OCI-LY3 (cell line): ENCODE measurements around the gene OPN4.

Experiments
- H2AFZ ChIP-seq: fragments of 200-600, 300-600 bp; shearing (Covaris generic); 2 replicates; pipeline ENCODE4 v1.6.0; 2014; ENCODE audit warnings: antibody characterized with exemption, low read depth, low read length
- H3K27ac ChIP-seq: fragments of 200-600, 300-600 bp; sonication (generic); 2 replicates; pipeline ENCODE4 v1.5.1; 2014; ENCODE audit warnings: mild to moderate bottlenecking, low read length, moderate library complexity, mixed read lengths
- H3K27me3 ChIP-seq: fragments of 200-600, 300-600 bp; sonication (generic); 2 replicates; pipeline ENCODE4 v1.6.1; 2014; ENCODE audit warnings: low read depth, low read length, mixed read lengths
- H3K36me3 ChIP-seq: fragments of 200-600, 300-600 bp; sonication (generic); replicated peaks from 2 replicates; pipeline ENCODE3; 2014; ENCODE audit warnings: low read depth, low read length, mixed read lengths
- H3K4me1 ChIP-seq: fragments of 300-600, 200-600 bp; sonication (generic); 2 replicates; pipeline ENCODE4 v1.6.1; 2014; ENCODE audit warnings: low read length, mixed read lengths
- H3K4me2 ChIP-seq: fragments of 200-600, 300-600 bp; sonication (generic); 2 replicates; pipeline ENCODE4 v1.6.1; 2014; ENCODE audit warnings: low read length, mixed read lengths
- H3K4me3 ChIP-seq: fragments of 300-600, 200-600 bp; sonication (generic); 2 replicates; pipeline ENCODE4 v1.5.1; 2014; ENCODE audit warnings: antibody characterized with exemption, mild to moderate bottlenecking, low read length, moderate library complexity
- H3K79me2 ChIP-seq: fragments of 300-600, 200-600 bp; shearing (Covaris generic); 2 replicates; pipeline ENCODE4 v1.6.1; 2014; ENCODE audit warnings: mild to moderate bottlenecking, low read length, mixed read lengths
- H3K9ac ChIP-seq: fragments of 300-600, 200-600 bp; shearing (Covaris generic); 2 replicates; pipeline ENCODE4 v1.6.0; 2014; ENCODE audit warnings: mild to moderate bottlenecking, low read length, moderate library complexity
- H3K9me3 ChIP-seq: fragments of 200-600, 300-600 bp; shearing (Covaris generic); 2 replicates; pipeline ENCODE4 v1.6.1; 2014; ENCODE audit warnings: low read length, mixed read lengths; ENCODE audit not compliant: insufficient read depth
- H4K20me1 ChIP-seq: fragments of 200-600, 300-600 bp; sonication (generic); 2 replicates; pipeline ENCODE4 v1.6.1; 2016; ENCODE audit warnings: low read length, mixed read lengths; ENCODE audit not compliant: insufficient read depth
- CTCF ChIP-seq: fragments of 200-600, 300-600 bp; sonication (generic); IDR thresholded peaks from 2 replicates; pipeline ENCODE4 v1.5.1; 2014; ENCODE audit warnings: antibody characterized with exemption, low read length, low read depth
- EZH2phosphoT487 ChIP-seq: fragments of 200-600 bp; shearing (Covaris generic); IDR thresholded peaks from 2 replicates; pipeline ENCODE4 v1.6.1; 2018; ENCODE audit warnings: antibody characterized with exemption, mixed run types, low read depth

OPN4 gene

GRCh38 chr10:86651021-86651471 is 3.3 kb upstream of the OPN4 start:
- TF ChIP-seq EZH2phosphoT487: no peak
- no peak for TF ChIP-seq CTCF
- H4K20me1 ChIP-seq: no peaks in the 10 kb centered on the region
- H3K9me3 ChIP-seq: no peaks in the 10 kb centered on the region
- no peak overlapping the region for H2AFZ ChIP-seq
- no peak overlapping the region for H3K4me2 ChIP-seq
- no peak overlapping the region for H3K9ac ChIP-seq
- H3K36me3 ChIP-seq: no peaks in the 10 kb centered on the region
- no peaks in the 10 kb centered on the region for H3K79me2 ChIP-seq
- H3K4me3 ChIP-seq: no peak overlapping the region
- no peaks in the 10 kb centered on the region for H3K4me1 ChIP-seq
- H3K27ac ChIP-seq: no peak overlapping the region
- no peaks in the 10 kb centered on the region for H3K27me3 ChIP-seq

GRCh38 chr10:86651631-86652331 is 2.6 kb upstream of the OPN4 start:
- Histone ChIP-seq H3K9ac (no peak overlapping the region), H3K4me2 (no peak overlapping the region), H2AFZ (no peak overlapping the region), H3K27ac (no peak overlapping the region), H4K20me1 (no peaks in the 10 kb centered on the region), H3K27me3 (no peaks in the 10 kb centered on the region), H3K4me1 (no peaks in the 10 kb centered on the region), H3K4me3 (no peak overlapping the region), H3K79me2 (no peaks in the 10 kb centered on the region), H3K9me3 (no peaks in the 10 kb centered on the region), H3K36me3 (no peaks in the 10 kb centered on the region)
- no peak for TF ChIP-seq EZH2phosphoT487
- TF ChIP-seq CTCF: no peak

- H3K27me3 ChIP-seq: no peaks in the 10 kb centered on the region
- H3K4me2 ChIP-seq: no peak overlapping the region
- H4K20me1 ChIP-seq: no peaks in the 10 kb centered on the region
- H2AFZ ChIP-seq: no peak overlapping the region
- no peak overlapping the region for H3K27ac ChIP-seq
- H3K4me1 ChIP-seq: no peaks in the 10 kb centered on the region
- no peaks in the 10 kb centered on the region for H3K36me3 ChIP-seq
- no peak overlapping the region for H3K4me3 ChIP-seq
- no peaks in the 10 kb centered on the region for H3K79me2 ChIP-seq
- no peaks in the 10 kb centered on the region for H3K9me3 ChIP-seq
- H3K9ac ChIP-seq: no peak overlapping the region
- no peak for TF ChIP-seq EZH2phosphoT487
- TF ChIP-seq CTCF: no peak
These were observed 1.8 kb upstream of the OPN4 start for GRCh38 chr10:86652361-86653202.

- Histone ChIP-seq H4K20me1 (no peaks in the 10 kb centered on the region), H3K9me3 (no peaks in the 10 kb centered on the region), H3K27me3 (no peaks in the 10 kb centered on the region), H2AFZ (no peak overlapping the region), H3K4me3 (no peak overlapping the region), H3K36me3 (no peaks in the 10 kb centered on the region), H3K9ac (no peak overlapping the region), H3K27ac (no peak overlapping the region), H3K79me2 (no peaks in the 10 kb centered on the region), H3K4me1 (no peaks in the 10 kb centered on the region), H3K4me2 (no peak overlapping the region)
- TF ChIP-seq EZH2phosphoT487: no peak
- no peak for TF ChIP-seq CTCF
These were observed 968 bp upstream of the OPN4 start for GRCh38 chr10:86653379-86653778.
